Choroid plexus epithelial cell (primary cell): ENCODE measurements around the gene HPN.

Experiments
- DNase-seq: peaks from one replicate; pipeline ENCODE4 v3.0.0-alpha.2; 2010; ENCODE audit warnings: low read depth
- H3K4me3 ChIP-seq: 2 replicates; pipeline ENCODE4 v1.5.1; 2011; ENCODE audit warnings: low read depth, mild to moderate bottlenecking, control low read depth, low read length, moderate library complexity
- CTCF ChIP-seq: conservative IDR thresholded peaks from 2 replicates; pipeline ENCODE4 v1.5.1; 2011; ENCODE audit warnings: low read depth, mild to moderate bottlenecking, control low read depth, inconsistent platforms, low read length, moderate library complexity

The HPN gene

DNA sequence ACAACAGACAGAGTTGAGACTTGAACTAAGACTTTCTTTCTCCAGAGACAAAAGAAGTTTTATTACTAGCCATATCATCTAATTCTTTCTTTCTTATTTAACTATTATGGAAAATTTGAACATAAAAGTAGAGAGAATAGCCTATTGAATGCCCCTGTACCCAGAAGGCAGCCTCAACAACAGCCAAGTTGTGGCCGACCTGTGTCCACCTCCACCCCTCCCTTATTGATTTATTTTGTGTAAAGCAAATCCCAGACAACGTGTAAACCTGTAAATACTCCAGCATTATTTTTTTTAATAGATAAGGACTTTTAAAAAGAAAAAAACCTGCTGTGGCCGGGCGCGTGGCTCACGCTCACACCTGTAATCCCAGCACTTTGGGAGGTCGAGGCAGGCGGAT lies 48.0 kb downstream of the HPN start:
- no peak for TF ChIP-seq CTCF
- H3K4me3 ChIP-seq, result no peak overlapping the region
- DNase-seq, result no peak

DNA sequence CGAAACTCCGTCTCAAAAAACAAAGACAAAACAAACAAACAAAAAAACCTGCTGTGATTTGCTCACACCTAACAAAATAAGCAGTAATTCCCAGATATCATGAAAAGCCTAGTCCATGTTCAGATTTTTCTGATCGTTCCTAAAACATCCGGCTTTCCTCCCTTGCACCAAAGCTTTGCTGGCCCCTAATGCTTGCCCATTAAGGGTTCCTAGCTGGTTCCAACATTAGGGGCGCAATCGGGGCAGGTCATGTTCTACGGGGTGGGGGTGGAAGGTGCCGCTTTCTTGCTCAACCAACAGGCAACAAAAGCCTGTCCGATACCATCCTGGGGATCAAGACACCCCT lies 48.6 kb downstream of the HPN start:
- H3K4me3 ChIP-seq, result no peak overlapping the region
- no peak for DNase-seq
- no peak for TF ChIP-seq CTCF

GRCh38 chr19:35090506-35091214 lies 49.1 kb downstream of the HPN start:
- DNase-seq, result peak; percentile 68
- H3K4me3 ChIP-seq, result no peak overlapping the region

GRCh38 chr19:35093430-35093829 lies 51.9 kb downstream of the HPN start:
- H3K4me3 ChIP-seq, result no peak overlapping the region
- TF ChIP-seq CTCF, result no peak
- DNase-seq, result no peak

More at GRCh38 chr19:35090506-35091214, 49.1 kb downstream of the HPN start:
- TF ChIP-seq CTCF, result peak; percentile 71

DNA sequence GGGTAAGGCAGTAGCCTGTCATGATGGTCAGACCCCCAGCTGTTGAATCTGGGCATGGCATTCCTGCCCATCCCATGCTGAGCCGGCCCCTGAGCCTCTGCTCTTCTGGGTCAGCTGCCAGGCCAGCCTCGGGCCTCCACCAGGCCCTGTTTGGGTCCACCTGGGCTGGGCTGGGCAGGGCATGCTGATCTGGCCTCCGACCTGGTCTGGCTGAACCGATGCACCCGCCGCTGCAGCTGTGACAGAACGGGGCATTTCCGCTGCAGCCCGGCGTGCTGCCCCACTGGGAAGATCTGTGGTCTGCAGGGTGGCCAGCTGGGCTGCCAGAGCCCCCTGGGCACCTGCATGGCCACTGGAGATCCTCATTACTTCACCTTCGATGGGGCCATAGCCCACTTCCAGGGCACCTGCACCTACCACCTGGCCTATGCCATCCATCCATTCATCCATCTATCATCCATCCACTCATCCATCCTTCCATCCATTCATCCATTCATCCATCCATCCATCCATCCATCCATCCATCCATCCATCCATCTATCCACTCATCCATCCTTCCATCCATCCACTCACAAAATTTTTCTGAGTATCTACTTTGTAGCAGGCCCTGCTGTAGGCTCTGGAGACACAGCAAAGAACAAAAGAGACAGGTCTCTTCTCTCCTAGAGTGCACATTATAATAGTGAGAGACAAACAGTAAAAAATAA lies 52.6 kb downstream of the HPN start:
- no peak for DNase-seq
- no peak overlapping the region for H3K4me3 ChIP-seq
- TF ChIP-seq CTCF, result no peak

DNA sequence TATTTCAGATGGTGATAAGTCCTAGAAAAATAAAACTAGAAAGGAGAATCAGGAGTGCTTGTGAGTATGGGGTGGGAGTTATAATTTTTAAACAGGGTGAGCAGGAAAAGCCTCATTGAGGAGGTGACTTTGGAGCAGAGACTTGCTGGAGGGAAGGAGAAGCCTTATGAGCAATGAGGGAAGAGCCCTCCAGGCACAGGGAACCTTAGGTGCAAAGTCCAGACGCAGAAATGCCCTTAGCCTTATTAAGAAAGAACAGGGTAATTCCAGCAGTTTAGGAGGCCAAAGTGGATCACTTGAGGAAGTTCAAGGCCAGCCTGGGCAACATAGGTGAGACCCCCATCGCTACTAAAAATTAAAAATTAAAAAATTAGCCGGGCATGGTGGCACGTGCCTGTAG lies 53.1 kb downstream of the HPN start:
- TF ChIP-seq CTCF, result no peak

More for the DNA sequence above, 53.1 kb downstream of the HPN start:
- no peak overlapping the region for H3K4me3 ChIP-seq
- DNase-seq, result no peak
